NT2/D1 (cell line): Measurements from ENCODE around the gene TRIM32.
A peak's percentile ranks its signal among the peaks of the same experiment; 100 is the strongest.

Experiments used
- DNase-seq: peaks from one replicate; pipeline ENCODE4 v3.0.0-alpha.2; 2011; ENCODE audit warnings: low read depth, low spot score
- H3K27me3 ChIP-seq: 2 replicates; pipeline ENCODE4 v1.6.0; 2011; ENCODE audit warnings: mild to moderate bottlenecking; ENCODE audit not compliant: insufficient read length, insufficient read depth
- H3K36me3 ChIP-seq: 2 replicates; pipeline ENCODE4 v1.6.1; 2011; ENCODE audit warnings: mild to moderate bottlenecking, low read length, mixed read lengths; ENCODE audit not compliant: insufficient read depth, insufficient read length
- H3K4me1 ChIP-seq: 2 replicates; pipeline ENCODE4 v1.5.1; 2011; ENCODE audit not compliant: insufficient read depth, insufficient read length
- H3K4me3 ChIP-seq: 2 replicates; pipeline ENCODE4 v1.5.1; 2011; ENCODE audit warnings: low read depth; ENCODE audit not compliant: insufficient read length
- H3K9ac ChIP-seq: 2 replicates; pipeline ENCODE4 v1.6.0; 2011; ENCODE audit warnings: low read depth; ENCODE audit not compliant: insufficient read length
- H3K9me3 ChIP-seq: 2 replicates; pipeline ENCODE4 v1.5.1; 2011; ENCODE audit warnings: mild to moderate bottlenecking, low read length; ENCODE audit not compliant: insufficient read depth
- SUZ12 ChIP-seq: IDR thresholded peaks from 2 replicates; pipeline ENCODE4 v1.6.1; 2011; ENCODE audit not compliant: insufficient read length, insufficient read depth; ENCODE audit errors: extremely low read depth
- YY1 ChIP-seq: IDR thresholded peaks from 2 replicates; pipeline ENCODE4 v1.6.1; 2011; ENCODE audit not compliant: insufficient read length, insufficient read depth
- ZNF274 ChIP-seq: IDR thresholded peaks from 2 replicates; pipeline ENCODE4 v1.6.1; 2011; ENCODE audit warnings: mild to moderate bottlenecking, low read depth, low read length

The TRIM32 gene

DNA sequence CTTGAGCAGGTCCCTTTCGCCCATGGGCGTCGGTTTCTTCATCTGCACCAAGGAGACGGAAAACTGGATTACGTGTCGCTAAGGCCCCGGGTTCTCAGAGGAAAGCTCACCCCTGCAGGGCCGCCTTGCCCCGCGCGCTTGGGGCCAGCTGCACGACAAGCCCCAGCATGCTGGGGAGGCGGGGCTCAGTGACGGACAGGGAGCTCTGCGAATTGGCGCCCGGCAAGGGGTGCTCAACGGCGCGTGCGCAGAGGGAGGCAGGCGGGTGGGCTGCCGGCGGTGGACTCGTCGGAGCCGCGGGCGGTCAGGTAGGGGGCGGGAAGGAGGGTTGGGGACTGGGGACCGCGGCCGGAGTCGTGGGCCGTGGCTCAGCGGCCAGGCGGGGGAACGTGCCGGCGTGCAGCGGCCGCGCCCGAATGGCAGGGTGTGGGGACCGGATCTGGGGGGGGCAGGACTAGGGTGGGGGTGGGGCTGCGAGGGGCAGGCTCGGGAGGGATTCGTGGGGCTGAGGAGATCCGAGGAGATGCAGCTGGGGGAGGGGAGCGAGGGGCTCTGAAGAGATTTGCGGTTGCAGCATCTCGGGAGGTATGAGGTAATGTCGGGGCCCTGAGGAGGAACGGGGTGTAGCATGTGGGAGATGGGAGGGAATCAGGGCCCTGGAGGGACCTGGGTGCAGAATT lies at the start of gene TRIM32:
TSS of gene TRIM32 (plus strand) at position 232 of the 680 bp plus-strand sequence. CDS start 10,438 bp downstream, outside the sequence.
- peaks cover 11% of the 10 kb centered on the region for H3K9me3 ChIP-seq
- peak; percentile 89 for DNase-seq
- peak within 1 kb of the TSS; percentile 76 for H3K4me3 ChIP-seq
- peaks cover 10% of the 10 kb centered on the region for H3K36me3 ChIP-seq
- no peaks in the 10 kb centered on the region for H3K27me3 ChIP-seq
- no peak for TF ChIP-seq ZNF274
- H3K4me1 ChIP-seq: peaks cover 3% of the 10 kb centered on the region
- H3K9ac ChIP-seq: peak within 1 kb of the TSS; percentile 82

DNA sequence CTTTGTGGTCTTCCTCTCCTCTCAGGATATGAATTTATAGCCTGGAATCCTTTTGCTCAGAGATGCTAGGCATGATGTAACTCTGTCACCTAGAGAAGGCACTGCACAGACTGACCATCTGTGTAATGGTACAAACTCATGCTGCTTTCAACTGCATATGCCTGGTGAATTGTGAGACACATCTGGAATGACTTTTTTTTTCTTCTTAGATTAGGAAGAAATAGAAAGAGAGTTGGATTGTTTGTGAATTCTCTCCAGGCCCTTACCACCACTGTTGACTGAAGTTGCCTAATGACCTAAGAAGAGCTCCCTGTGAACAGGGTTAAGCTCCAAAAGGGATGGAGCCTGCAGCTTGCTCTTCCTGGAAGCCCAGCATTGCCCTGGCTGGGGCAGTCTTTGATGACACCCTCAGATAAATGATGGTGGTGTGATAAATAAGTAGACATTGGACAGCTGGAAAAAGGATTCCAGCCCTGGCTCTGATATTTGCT lies 47.8 kb upstream of the TRIM32 start:
- no peak for DNase-seq
- Histone ChIP-seq H3K36me3 (no peaks in the 10 kb centered on the region), H3K4me1 (no peaks in the 10 kb centered on the region), H3K27me3 (no peaks in the 10 kb centered on the region), H3K9me3 (no peaks in the 10 kb centered on the region), H3K4me3 (no peak overlapping the region), H3K9ac (no peak overlapping the region)
- TF ChIP-seq ZNF274 (no peak), YY1 (no peak), SUZ12 (no peak)

DNA sequence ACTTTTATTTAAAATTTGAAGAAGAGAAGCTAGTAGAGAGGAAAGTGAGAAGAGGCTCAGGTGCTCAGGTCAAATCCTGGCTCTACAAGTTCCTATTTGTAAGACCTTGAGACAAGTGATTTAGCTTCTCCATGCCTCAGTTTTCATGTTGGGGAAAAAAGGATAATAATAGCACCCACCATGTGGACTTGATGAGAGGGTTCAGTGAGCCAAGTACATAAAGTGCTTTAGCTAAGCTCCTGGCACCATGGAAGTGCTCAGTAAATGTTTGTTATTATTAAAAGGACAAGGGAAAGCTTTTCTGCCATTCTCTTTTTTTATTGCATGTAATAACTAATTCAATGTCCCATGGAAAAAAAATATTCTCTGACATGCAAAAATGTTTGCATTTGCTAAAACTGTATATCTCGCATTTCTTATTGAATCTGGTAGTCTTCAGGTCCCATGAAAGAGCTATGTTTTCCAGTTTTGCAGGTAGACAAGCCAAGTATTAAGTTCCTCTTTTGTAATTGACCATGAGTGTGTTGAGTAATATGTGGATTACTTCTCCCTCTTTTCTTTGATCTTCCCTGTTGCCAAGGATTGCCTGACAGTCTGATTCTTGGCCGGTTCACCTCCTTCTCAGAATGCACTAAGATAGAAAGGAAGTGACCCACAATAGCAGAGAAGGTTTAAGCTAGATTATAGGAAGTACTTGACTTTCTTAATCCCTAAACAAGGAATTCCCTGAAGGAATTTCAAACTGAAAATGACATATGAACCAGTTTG lies 45.6 kb upstream of the TRIM32 start:
- H3K9me3 ChIP-seq: no peaks in the 10 kb centered on the region
- H3K9ac ChIP-seq: no peak overlapping the region
- H3K27me3 ChIP-seq: no peaks in the 10 kb centered on the region
- no peak for DNase-seq
- H3K4me1 ChIP-seq: no peaks in the 10 kb centered on the region
- peaks cover 2% of the 10 kb centered on the region for H3K36me3 ChIP-seq
- H3K4me3 ChIP-seq: no peak overlapping the region
- TF ChIP-seq YY1 (no peak), SUZ12 (no peak), ZNF274 (no peak)

DNA sequence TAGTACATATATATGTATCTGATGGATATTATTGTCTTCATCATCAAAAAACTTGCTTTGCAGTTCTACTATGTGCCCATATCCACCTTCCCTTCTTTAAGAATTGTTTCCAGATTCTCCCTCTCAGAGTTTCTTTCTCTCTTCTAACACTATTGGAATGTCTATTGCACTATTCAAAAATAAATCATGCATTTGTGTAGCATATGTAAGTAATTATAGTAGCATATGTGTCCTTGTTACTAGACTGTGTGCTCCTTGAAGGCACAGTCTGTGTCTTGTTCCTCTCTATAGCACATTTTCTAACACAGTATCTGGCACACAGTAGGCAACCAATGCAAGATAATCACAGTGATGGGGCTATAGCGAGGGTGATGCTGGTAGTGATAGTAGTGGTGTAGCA lies 43.4 kb upstream of the TRIM32 start:
- Histone ChIP-seq H3K27me3 (no peaks in the 10 kb centered on the region), H3K4me3 (no peak overlapping the region), H3K4me1 (no peaks in the 10 kb centered on the region), H3K9ac (no peak overlapping the region), H3K9me3 (no peaks in the 10 kb centered on the region), H3K36me3 (peaks cover 5% of the 10 kb centered on the region)
- no peak for DNase-seq
- TF ChIP-seq YY1: no peak
- no peak for TF ChIP-seq SUZ12
- TF ChIP-seq ZNF274: no peak

DNA sequence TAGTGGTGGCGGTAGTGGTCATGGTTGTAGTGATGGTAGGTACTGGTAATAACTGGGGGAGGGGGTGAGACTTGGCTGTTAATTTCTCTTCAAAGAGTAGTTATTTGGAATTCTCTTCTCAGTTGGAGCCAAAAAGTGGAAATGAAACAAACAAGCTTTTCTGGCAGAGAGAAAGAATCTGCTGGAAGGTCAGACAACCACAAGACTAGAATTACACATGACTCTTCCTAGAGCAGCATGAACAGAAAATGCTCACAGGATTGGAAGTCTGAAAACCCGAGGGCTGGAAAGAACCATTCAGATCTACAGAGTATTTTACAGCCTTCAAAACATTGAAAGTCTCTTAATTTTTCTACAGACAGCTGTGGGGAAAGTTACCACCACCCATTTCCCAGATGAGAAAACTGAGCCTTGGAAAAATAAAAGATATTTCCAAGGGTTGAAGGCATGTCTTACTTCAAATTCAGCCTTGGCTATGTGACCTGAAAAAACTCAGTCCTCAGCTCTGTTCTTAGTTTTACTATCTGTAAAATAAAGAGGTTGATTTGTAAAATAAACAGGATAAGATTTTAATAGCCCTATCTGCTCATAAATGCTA lies 42.9 kb upstream of the TRIM32 start:
- H3K4me3 ChIP-seq: no peak overlapping the region
- DNase-seq: no peak
- H3K36me3 ChIP-seq: peaks cover 5% of the 10 kb centered on the region
- H3K27me3 ChIP-seq: no peaks in the 10 kb centered on the region
- H3K9me3 ChIP-seq: no peaks in the 10 kb centered on the region
- H3K9ac ChIP-seq: no peak overlapping the region
- TF ChIP-seq SUZ12 (no peak), YY1 (no peak), ZNF274 (no peak)
- H3K4me1 ChIP-seq: no peaks in the 10 kb centered on the region

DNA sequence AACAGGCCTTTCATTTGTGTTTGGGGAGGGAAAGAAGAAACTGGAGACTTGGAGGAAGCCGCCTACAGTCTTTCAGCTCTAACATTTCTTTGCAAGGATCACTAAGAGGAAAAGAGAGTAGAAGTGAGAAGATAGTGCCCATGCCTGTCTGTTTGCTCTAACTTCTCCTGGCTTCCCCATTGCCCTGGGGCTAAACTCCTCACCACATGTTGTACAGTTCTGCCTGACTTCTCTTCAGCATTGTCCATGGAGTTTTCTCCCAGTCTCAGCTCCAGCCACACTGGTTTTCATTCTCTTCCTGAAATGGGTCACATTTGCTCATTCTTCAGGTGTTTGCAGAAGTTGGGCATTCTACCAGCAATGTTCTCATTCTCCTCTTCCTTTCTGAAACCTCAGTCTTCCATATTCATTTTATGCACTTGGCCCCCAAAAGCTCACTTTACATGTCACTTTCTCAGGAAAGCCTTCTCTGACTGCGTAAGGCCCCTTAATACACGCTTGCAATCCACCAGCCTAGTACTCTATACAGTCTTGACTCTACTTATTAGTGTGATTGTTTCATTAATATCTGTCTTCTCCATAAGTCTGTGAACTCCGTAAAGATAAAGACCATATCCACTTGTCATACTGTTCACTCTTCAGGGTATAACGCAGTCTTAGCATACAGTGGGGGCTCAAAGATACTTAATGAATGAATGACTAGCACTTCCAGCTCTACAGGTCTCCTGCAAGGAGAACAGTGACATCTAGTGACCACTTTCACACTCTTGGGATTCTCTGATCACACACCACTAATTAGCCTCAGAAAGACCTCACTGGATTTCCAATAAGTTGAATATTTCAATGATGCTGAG lies 40.2 kb upstream of the TRIM32 start:
- DNase-seq: peak; percentile 44
- no peaks in the 10 kb centered on the region for H3K4me1 ChIP-seq
- H3K9me3 ChIP-seq: no peaks in the 10 kb centered on the region
- H3K27me3 ChIP-seq: no peaks in the 10 kb centered on the region
- no peak overlapping the region for H3K9ac ChIP-seq
- H3K4me3 ChIP-seq: no peak overlapping the region
- TF ChIP-seq YY1 (no peak), SUZ12 (no peak)
- peaks cover 18% of the 10 kb centered on the region for H3K36me3 ChIP-seq

- Histone ChIP-seq H3K9me3 (no peaks in the 10 kb centered on the region), H3K9ac (no peak overlapping the region), H3K36me3 (peaks cover 18% of the 10 kb centered on the region), H3K4me1 (no peaks in the 10 kb centered on the region), H3K4me3 (no peak overlapping the region), H3K27me3 (no peaks in the 10 kb centered on the region)
- no peak for TF ChIP-seq ZNF274
- TF ChIP-seq SUZ12: no peak
- no peak for TF ChIP-seq YY1
- no peak for DNase-seq
Observed at GRCh38 chr9:116647515-116647809, 39.6 kb upstream of the TRIM32 start.
